ENCODE measurements around the gene FAM117A. TPM values are rescaled to one million over a fixed set of nuclear protein-coding genes. Genes with fewer than 3 reads are reported as not detected.
"Not testable (repeated sequence)": the region's sequence is repeated elsewhere in the genome, so short reads cannot be mapped to it uniquely, and the experiment has no call there.

Gene FAM117A
- total RNA-seq, 1 experiment from 2014 or later: 14.9 TPM

DNA sequence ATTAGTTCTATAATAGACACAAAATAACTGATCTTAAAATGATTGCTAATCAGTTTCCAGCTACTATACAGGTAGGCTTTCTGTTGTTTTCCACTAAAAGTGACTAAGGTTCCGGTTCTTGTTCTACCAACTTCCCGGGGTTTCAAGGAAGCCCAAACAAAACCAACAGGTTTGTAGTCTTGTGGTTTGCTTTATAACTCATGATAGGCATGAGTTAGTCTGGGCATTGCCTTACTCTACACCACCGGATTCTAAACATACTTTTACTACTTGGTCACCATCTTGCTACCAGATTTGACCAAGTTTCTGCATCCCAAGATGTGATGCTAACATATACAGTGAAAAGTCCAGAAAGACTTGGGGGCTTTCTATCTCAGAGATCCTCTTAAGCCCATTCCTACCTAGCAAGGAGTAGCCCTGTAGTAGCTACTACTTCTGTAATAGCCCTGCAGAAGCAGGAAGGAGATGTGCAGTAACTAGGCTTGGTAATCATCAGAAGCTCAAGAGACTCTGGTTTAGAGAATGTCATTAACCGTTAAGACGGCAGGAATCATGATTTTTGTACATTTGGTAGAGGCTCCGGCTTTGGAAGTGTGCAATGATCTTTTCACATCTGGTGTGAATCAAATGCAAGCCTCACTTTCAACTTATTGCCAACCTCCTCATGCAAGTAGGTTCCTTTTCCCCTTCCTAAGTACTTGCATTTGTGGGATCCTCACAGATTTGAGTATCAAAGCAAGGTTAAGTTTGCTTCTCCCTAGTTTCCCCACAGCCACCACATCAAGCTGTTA is 1.6 kb downstream of the FAM117A start:
- H3K27me3 Mint-ChIP-seq (ENCODE audit: unreplicated experiment): peaks cover 23% of the 10 kb centered on the region

DNA sequence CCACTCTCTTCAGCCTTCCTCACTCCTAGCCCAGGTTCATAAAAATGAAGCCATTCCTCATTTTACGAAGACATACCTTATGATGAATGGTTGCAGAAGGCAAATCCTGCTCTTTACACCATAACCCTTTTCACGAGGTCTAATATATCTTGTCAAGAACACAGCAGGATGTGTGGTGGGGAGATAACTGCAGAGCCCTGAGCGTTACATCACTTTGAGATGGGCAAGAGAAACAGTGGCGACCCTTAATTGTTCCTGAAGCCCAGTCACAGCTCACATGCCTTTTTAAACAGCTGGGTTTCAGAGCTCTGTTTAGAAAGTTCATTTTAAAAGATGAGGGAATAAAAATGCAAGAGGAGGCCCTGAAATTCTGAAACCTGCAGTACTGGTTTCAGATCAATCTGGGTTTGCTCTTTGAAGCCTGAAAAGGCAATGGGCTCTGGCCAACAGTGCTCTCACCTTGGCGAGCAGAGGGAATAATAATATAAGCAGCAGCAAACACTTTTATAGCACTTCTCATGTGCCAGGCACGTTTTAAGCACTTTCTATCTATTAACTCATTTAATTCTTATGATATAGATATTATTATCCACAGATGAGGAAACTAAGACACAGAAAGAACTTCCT is 2.9 kb downstream of the FAM117A start:
- no peaks in the 10 kb centered on the region for H3K9me3 Mint-ChIP-seq (ENCODE audit: low read depth, unreplicated experiment)
- H3K4me1 Mint-ChIP-seq (ENCODE audit: low read depth, unreplicated experiment): peaks cover 14% of the 10 kb centered on the region
- no peak overlapping the region for H3K27ac Mint-ChIP-seq (ENCODE audit: unreplicated experiment)
- H3K4me3 Mint-ChIP-seq (ENCODE audit: low read depth, unreplicated experiment): no peak overlapping the region
- intact Hi-C loops (cut with micrococcal nuclease; ENCODE audit: unreplicated experiment): no loop called here
- TF ChIP-seq, protein P1, sequence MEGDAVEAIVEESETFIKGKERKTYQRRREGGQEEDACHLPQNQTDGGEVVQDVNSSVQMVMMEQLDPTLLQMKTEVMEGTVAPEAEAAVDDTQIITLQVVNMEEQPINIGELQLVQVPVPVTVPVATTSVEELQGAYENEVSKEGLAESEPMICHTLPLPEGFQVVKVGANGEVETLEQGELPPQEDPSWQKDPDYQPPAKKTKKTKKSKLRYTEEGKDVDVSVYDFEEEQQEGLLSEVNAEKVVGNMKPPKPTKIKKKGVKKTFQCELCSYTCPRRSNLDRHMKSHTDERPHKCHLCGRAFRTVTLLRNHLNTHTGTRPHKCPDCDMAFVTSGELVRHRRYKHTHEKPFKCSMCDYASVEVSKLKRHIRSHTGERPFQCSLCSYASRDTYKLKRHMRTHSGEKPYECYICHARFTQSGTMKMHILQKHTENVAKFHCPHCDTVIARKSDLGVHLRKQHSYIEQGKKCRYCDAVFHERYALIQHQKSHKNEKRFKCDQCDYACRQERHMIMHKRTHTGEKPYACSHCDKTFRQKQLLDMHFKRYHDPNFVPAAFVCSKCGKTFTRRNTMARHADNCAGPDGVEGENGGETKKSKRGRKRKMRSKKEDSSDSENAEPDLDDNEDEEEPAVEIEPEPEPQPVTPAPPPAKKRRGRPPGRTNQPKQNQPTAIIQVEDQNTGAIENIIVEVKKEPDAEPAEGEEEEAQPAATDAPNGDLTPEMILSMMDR (IDR thresholded peaks at IDR 0.05; ENCODE audit: unreplicated experiment): no peak
- peaks cover 23% of the 10 kb centered on the region for H3K36me3 Mint-ChIP-seq (ENCODE audit: insufficient read depth, unreplicated experiment)
- DNase-seq: no peak
- H3K27me3 Mint-ChIP-seq (ENCODE audit: unreplicated experiment): peaks cover 10% of the 10 kb centered on the region
- no TSS peak for BruUV-seq (replicated peaks)
- CTCF ChIA-PET: no interaction called here

More for the DNA sequence above, 1.6 kb downstream of the FAM117A start:
- CTCF ChIA-PET: no interaction called here
- no peaks in the 10 kb centered on the region for H3K9me3 Mint-ChIP-seq (ENCODE audit: low read depth, unreplicated experiment)
- TF ChIP-seq, protein P1 (IDR thresholded peaks at IDR 0.05; ENCODE audit: unreplicated experiment): no peak
- no peak for DNase-seq
- H3K4me3 Mint-ChIP-seq (ENCODE audit: low read depth, unreplicated experiment): peak overlapping the region; percentile 92
- BruUV-seq (replicated peaks): TSS peak; percentile 26
- H3K27ac Mint-ChIP-seq (ENCODE audit: unreplicated experiment): peak overlapping the region; percentile 81
- H3K4me1 Mint-ChIP-seq (ENCODE audit: low read depth, unreplicated experiment): peaks cover 14% of the 10 kb centered on the region
- intact Hi-C loops (cut with micrococcal nuclease; ENCODE audit: unreplicated experiment): no loop called here
- peaks cover 23% of the 10 kb centered on the region for H3K36me3 Mint-ChIP-seq (ENCODE audit: insufficient read depth, unreplicated experiment)

DNA sequence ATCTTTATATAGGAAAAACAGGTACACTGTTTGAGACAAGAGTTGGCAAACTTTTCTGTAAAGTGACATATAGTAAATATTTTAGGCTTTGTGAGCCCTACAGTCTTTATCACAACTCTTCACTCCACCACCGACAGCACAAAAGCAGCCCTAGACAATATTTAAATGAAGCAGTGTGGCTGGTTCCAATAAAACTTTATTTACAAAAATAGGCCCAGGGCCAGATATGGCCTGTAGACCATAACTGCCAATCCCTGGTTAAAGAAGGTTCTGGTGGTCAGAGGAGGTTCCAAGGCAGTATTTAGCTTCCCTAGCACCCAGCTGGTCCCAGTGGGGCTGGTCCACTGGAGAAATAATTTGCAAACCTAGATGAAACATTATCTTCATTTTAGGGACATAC is 3.6 kb downstream of the FAM117A start:
- peaks cover 14% of the 10 kb centered on the region for H3K4me1 Mint-ChIP-seq (ENCODE audit: low read depth, unreplicated experiment)
- H3K27ac Mint-ChIP-seq (ENCODE audit: unreplicated experiment): no peak overlapping the region
- no peaks in the 10 kb centered on the region for H3K9me3 Mint-ChIP-seq (ENCODE audit: low read depth, unreplicated experiment)
- H3K36me3 Mint-ChIP-seq (ENCODE audit: insufficient read depth, unreplicated experiment): peaks cover 23% of the 10 kb centered on the region
- CTCF ChIA-PET: no interaction called here
- H3K4me3 Mint-ChIP-seq (ENCODE audit: low read depth, unreplicated experiment): no peak overlapping the region
- TF ChIP-seq, protein P1 (IDR thresholded peaks at IDR 0.05; ENCODE audit: unreplicated experiment): no peak
- DNase-seq: no peak
- no TSS peak for BruUV-seq (replicated peaks)
- intact Hi-C loops (cut with micrococcal nuclease; ENCODE audit: unreplicated experiment): no loop called here
- peaks cover 2% of the 10 kb centered on the region for H3K27me3 Mint-ChIP-seq (ENCODE audit: unreplicated experiment)

DNA sequence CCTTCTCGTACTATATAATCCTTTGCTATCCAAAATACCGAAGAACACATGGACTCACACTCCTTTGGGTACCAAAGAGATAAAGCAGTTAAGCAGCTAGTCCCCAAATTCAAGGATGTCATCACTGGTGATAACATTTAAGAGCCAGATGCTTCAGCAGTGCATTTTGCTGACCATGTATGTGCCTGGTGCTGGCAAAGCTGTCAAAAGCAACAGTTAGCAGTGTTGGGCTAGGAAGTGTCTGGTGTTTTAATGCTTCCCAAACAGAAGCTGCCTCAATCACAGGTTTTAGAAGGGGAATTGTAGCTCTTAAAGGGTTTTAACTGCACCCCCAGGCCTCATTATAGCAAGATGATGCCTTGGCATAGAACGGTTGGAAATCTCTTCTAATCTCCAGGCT is 4.7 kb downstream of the FAM117A start:
- Mint-ChIP-seq H3K27ac (ENCODE audit: unreplicated experiment) (no peak overlapping the region), H3K27me3 (ENCODE audit: unreplicated experiment) (no peaks in the 10 kb centered on the region)

DNA sequence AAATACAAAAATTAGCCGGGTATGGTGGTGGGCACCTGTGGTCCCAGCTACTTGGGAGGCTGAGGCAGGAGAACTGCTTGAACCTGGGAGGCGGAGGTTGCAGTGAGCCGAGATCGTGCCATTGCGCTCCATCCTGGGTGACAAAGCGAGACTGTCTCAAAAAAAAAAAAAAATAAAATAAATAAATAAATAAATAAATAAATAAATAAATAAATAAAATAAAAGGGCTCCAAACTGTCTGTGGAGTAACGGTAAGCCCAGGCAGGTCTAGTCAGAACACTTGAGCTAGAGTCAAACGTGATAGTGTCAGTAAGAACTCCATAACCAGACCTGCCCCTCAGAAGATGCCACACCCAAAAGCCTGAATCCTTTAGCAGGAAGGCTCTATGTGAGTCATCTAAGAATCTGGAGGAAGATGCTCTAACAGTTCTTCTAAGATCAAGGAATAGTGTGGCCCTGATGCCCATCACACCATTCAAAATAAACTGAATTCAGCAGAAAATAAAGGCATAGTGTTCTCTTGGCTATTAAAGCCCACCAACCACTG is 5.4 kb downstream of the FAM117A start:
- BruUV-seq (replicated peaks); H3K4me3 Mint-ChIP-seq (ENCODE audit: low read depth, unreplicated experiment); DNase-seq; H3K27me3 Mint-ChIP-seq (ENCODE audit: unreplicated experiment); intact Hi-C loops (cut with micrococcal nuclease; ENCODE audit: unreplicated experiment); H3K27ac Mint-ChIP-seq (ENCODE audit: unreplicated experiment); CTCF ChIA-PET; H3K9me3 Mint-ChIP-seq (ENCODE audit: low read depth, unreplicated experiment): not testable (repeated sequence)
- peaks cover 10% of the 10 kb centered on the region for H3K36me3 Mint-ChIP-seq (ENCODE audit: insufficient read depth, unreplicated experiment)
- peaks cover 14% of the 10 kb centered on the region for H3K4me1 Mint-ChIP-seq (ENCODE audit: low read depth, unreplicated experiment)

More for the DNA sequence above, 4.7 kb downstream of the FAM117A start:
- BruUV-seq (replicated peaks): no TSS peak
- H3K9me3 Mint-ChIP-seq (ENCODE audit: low read depth, unreplicated experiment): no peaks in the 10 kb centered on the region
- DNase-seq: no peak
- CTCF ChIA-PET: no interaction called here
- intact Hi-C loops (cut with micrococcal nuclease; ENCODE audit: unreplicated experiment): no loop called here
- peaks cover 17% of the 10 kb centered on the region for H3K36me3 Mint-ChIP-seq (ENCODE audit: insufficient read depth, unreplicated experiment)
- TF ChIP-seq, protein P1 (IDR thresholded peaks at IDR 0.05; ENCODE audit: unreplicated experiment): no peak
- H3K4me1 Mint-ChIP-seq (ENCODE audit: low read depth, unreplicated experiment): peaks cover 14% of the 10 kb centered on the region
- no peak overlapping the region for H3K4me3 Mint-ChIP-seq (ENCODE audit: low read depth, unreplicated experiment)

Measured in Calu3 (cell line).